GM12878 (cell line): Measurements from ENCODE around the gene CUL9. TPM values are rescaled to one million over a fixed set of nuclear protein-coding genes. Genes with fewer than 3 reads are reported as not detected.
A peak's percentile ranks its signal among the peaks of the same experiment; 100 is the strongest.

Experiments
- ASH2L ChIP-seq: fragments of 300-600, 200-600 bp; sonication (generic); IDR thresholded peaks from 2 replicates; pipeline ENCODE4 v1.6.1; 2017; ENCODE audit warnings: low read depth, mild to moderate bottlenecking, borderline replicate concordance
- CHD4 ChIP-seq: fragments of 200-600 bp; sonication (generic); IDR thresholded peaks from 2 replicates; pipeline ENCODE4 v1.6.1; 2016; ENCODE audit warnings: mild to moderate bottlenecking
- DPF2 ChIP-seq: fragments of 450-650 bp; IDR thresholded peaks from 2 replicates; pipeline ENCODE4 v1.6.1; 2017; ENCODE audit warnings: mild to moderate bottlenecking
- IRF4 ChIP-seq: IDR thresholded peaks from 2 replicates; pipeline ENCODE4 v1.6.1; 2011; ENCODE audit warnings: low read depth, low read length
- JUND ChIP-seq: IDR thresholded peaks from 2 replicates; pipeline ENCODE4 v1.6.1; 2012; ENCODE audit warnings: low read depth, mild to moderate bottlenecking, low read length, improper control_type of control experiment, moderate library complexity
- NFXL1 ChIP-seq: fragments of 450-650 bp; IDR thresholded peaks from 2 replicates; pipeline ENCODE4 v1.6.1; 2017; ENCODE audit warnings: antibody characterized with exemption, mild to moderate bottlenecking, borderline replicate concordance
- PML ChIP-seq: IDR thresholded peaks from 2 replicates; pipeline ENCODE4 v1.6.1; 2012; ENCODE audit warnings: low read length, inconsistent platforms
- RBBP5 ChIP-seq: fragments of 200-600 bp; sonication (generic); conservative IDR thresholded peaks from 2 replicates; pipeline ENCODE4 v1.6.1; 2016
- RUNX3 ChIP-seq: IDR thresholded peaks from 2 replicates; pipeline ENCODE4 v1.6.1; 2012; ENCODE audit warnings: low read length, inconsistent platforms
- SMC3 ChIP-seq: IDR thresholded peaks from 2 replicates; pipeline ENCODE4 v1.6.1; 2011; ENCODE audit warnings: low read length, improper control_type of control experiment, borderline replicate concordance
- STAT1 ChIP-seq: fragments of 450-650 bp; conservative IDR thresholded peaks from 2 replicates; pipeline ENCODE4 v1.6.1; 2014; ENCODE audit warnings: antibody characterized with exemption, mild to moderate bottlenecking
- TARDBP ChIP-seq: IDR thresholded peaks from 2 replicates; pipeline ENCODE4 v1.6.1; 2016; ENCODE audit warnings: borderline replicate concordance
- WRNIP1 ChIP-seq: IDR thresholded peaks from 2 replicates; pipeline ENCODE4 v1.6.1; 2011; ENCODE audit warnings: low read depth, low read length, improper control_type of control experiment, borderline replicate concordance
- YY1 ChIP-seq: IDR thresholded peaks from 2 replicates; pipeline ENCODE4 v1.6.1; 2011; ENCODE audit warnings: low read depth, mild to moderate bottlenecking, low read length
- ZNF217 ChIP-seq: fragments of 450-650 bp; IDR thresholded peaks from 2 replicates; pipeline ENCODE4 v1.6.1; 2017; ENCODE audit warnings: antibody characterized with exemption, mild to moderate bottlenecking
- polyA plus RNA-seq, 11 experiments: library from polyadenylated mRNA; depleted of rRNA in 4 of 11; unstranded in 6 of 11; stranded (reverse) in 5 of 11; fragments of >200 nt; fragmentation: Nextera tagmentation in 4 of 11; fragmentation: Illumina TruSeq in 1 of 11; extraction: Ambion mirVana in 4 of 11; extraction: Trizol in 1 of 11; gene quantifications; 1 replicate in 1 of 11; 2 replicates in 10 of 11; pipeline versions ENCODE4 v1.2.1 to v1.2.3, GENCODE V29; 2011 to 2016; ENCODE audit warnings: inconsistent platforms in 2 of 11, missing spikeins in 2 of 11, low read depth in 1 of 11
- total RNA-seq, 4 experiments: library from RNA; depleted of rRNA in 3 of 4; stranded (reverse); fragments of >200 nt in 3 of 4; fragmentation: Illumina TruSeq in 1 of 4; extraction: Trizol in 1 of 4; gene quantifications; 2 replicates each; pipeline versions ENCODE4 v1.2.1 to v1.2.3, GENCODE V29; 2013 to 2021
- TF ChIP-seq, protein P1 (sequence below): fragments of 450-650 bp; conservative IDR thresholded peaks from 2 replicates; pipeline ENCODE4 v1.6.1; 2017; ENCODE audit warnings: mild to moderate bottlenecking, moderate library complexity
- TF ChIP-seq, protein P2 (sequence below): fragments of 450-650 bp; formaldehyde crosslinking; IDR thresholded peaks from 2 replicates; pipeline ENCODE4 v1.4.0; 2020; ENCODE audit warnings: mild to moderate bottlenecking, moderate library complexity
- TF ChIP-seq, protein P3 (sequence below): fragments of 450-650 bp; IDR thresholded peaks from 2 replicates; pipeline ENCODE4 v1.6.1; 2018; ENCODE audit warnings: mild to moderate bottlenecking, low read depth, moderate library complexity; ENCODE audit not compliant: partially characterized antibody
- TF ChIP-seq, protein P4 (sequence below): fragments of 450-650 bp; IDR thresholded peaks from 2 replicates; pipeline ENCODE4 v1.6.1; 2014; ENCODE audit warnings: mild to moderate bottlenecking
- TF ChIP-seq, protein P5 (sequence below): IDR thresholded peaks from 2 replicates; pipeline ENCODE4 v1.6.1; 2012; ENCODE audit warnings: low read depth, low read length, improper control_type of control experiment

The CUL9 gene
- total and polyA plus RNA-seq, 10 of the 15 experiments (the other 5 are each of a cell fraction or from before 2014, with no cell fraction given), result 1.2 to 48.3 (median 17.2) TPM

DNA sequence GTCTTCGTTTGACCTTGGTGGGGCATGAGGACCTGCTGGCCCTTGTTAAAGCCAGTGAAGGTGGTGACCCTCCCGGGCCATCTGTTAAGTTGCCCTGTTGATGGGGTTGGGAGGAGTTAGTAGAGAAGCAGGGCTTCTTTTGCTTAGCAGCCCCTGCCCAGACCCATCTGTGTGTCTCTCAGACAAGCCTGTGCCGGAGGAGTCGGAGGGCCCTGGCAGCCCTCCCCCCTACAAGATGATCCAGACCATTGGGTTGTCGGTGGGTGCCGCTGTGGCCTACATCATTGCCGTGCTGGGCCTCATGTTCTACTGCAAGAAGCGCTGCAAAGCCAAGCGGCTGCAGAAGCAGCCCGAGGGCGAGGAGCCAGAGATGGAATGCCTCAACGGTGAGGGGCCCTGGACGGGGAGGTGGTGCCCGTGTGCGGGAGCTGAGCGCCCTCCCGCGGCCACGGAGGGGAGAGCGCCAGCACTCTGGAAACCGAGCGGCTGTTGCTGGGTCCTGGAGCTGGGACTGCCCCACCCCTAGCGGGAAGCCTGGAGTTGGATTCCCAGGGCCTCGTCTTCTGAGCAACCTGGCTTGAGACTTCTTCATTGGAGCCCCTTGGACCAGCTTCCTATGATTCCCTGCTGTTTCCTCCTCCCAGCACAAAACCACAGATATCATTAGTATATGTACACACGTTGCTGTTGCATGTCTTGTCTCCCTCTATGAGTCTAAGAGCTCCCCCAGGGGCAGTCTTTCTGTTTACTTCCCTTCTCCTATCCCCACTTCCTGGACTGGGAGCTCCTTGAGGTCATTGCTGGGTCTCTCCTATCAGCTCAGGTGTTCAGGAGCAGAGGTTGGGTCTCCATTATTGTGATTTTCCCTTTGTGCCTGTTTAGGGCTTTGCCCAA, 38.5 kb upstream of the CUL9 start (continued):
- TF ChIP-seq SMC3 (peak; percentile 93), PML (no peak), DPF2 (no peak), CHD4 (no peak), RUNX3 (no peak), YY1 (peak; percentile 70), JUND (no peak), ASH2L (no peak), RBBP5 (no peak), NFXL1 (no peak), IRF4 (0 out of 2 replicates have a peak, but pooled peaks have one; percentile 9), ZNF217 (no peak), WRNIP1 (no peak), TARDBP (no peak), STAT1 (no peak)
- TF ChIP-seq, protein P1, sequence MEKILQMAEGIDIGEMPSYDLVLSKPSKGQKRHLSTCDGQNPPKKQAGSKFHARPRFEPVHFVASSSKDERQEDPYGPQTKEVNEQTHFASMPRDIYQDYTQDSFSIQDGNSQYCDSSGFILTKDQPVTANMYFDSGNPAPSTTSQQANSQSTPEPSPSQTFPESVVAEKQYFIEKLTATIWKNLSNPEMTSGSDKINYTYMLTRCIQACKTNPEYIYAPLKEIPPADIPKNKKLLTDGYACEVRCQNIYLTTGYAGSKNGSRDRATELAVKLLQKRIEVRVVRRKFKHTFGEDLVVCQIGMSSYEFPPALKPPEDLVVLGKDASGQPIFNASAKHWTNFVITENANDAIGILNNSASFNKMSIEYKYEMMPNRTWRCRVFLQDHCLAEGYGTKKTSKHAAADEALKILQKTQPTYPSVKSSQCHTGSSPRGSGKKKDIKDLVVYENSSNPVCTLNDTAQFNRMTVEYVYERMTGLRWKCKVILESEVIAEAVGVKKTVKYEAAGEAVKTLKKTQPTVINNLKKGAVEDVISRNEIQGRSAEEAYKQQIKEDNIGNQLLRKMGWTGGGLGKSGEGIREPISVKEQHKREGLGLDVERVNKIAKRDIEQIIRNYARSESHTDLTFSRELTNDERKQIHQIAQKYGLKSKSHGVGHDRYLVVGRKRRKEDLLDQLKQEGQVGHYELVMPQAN, result no peak
- TF ChIP-seq, protein P2, sequence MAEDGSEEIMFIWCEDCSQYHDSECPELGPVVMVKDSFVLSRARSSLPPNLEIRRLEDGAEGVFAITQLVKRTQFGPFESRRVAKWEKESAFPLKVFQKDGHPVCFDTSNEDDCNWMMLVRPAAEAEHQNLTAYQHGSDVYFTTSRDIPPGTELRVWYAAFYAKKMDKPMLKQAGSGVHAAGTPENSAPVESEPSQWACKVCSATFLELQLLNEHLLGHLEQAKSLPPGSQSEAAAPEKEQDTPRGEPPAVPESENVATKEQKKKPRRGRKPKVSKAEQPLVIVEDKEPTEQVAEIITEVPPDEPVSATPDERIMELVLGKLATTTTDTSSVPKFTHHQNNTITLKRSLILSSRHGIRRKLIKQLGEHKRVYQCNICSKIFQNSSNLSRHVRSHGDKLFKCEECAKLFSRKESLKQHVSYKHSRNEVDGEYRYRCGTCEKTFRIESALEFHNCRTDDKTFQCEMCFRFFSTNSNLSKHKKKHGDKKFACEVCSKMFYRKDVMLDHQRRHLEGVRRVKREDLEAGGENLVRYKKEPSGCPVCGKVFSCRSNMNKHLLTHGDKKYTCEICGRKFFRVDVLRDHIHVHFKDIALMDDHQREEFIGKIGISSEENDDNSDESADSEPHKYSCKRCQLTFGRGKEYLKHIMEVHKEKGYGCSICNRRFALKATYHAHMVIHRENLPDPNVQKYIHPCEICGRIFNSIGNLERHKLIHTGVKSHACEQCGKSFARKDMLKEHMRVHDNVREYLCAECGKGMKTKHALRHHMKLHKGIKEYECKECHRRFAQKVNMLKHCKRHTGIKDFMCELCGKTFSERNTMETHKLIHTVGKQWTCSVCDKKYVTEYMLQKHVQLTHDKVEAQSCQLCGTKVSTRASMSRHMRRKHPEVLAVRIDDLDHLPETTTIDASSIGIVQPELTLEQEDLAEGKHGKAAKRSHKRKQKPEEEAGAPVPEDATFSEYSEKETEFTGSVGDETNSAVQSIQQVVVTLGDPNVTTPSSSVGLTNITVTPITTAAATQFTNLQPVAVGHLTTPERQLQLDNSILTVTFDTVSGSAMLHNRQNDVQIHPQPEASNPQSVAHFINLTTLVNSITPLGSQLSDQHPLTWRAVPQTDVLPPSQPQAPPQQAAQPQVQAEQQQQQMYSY, result no peak
- TF ChIP-seq, protein P3, sequence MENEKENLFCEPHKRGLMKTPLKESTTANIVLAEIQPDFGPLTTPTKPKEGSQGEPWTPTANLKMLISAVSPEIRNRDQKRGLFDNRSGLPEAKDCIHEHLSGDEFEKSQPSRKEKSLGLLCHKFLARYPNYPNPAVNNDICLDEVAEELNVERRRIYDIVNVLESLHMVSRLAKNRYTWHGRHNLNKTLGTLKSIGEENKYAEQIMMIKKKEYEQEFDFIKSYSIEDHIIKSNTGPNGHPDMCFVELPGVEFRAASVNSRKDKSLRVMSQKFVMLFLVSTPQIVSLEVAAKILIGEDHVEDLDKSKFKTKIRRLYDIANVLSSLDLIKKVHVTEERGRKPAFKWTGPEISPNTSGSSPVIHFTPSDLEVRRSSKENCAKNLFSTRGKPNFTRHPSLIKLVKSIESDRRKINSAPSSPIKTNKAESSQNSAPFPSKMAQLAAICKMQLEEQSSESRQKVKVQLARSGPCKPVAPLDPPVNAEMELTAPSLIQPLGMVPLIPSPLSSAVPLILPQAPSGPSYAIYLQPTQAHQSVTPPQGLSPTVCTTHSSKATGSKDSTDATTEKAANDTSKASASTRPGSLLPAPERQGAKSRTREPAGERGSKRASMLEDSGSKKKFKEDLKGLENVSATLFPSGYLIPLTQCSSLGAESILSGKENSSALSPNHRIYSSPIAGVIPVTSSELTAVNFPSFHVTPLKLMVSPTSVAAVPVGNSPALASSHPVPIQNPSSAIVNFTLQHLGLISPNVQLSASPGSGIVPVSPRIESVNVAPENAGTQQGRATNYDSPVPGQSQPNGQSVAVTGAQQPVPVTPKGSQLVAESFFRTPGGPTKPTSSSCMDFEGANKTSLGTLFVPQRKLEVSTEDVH, result no peak
- TF ChIP-seq, protein P4, sequence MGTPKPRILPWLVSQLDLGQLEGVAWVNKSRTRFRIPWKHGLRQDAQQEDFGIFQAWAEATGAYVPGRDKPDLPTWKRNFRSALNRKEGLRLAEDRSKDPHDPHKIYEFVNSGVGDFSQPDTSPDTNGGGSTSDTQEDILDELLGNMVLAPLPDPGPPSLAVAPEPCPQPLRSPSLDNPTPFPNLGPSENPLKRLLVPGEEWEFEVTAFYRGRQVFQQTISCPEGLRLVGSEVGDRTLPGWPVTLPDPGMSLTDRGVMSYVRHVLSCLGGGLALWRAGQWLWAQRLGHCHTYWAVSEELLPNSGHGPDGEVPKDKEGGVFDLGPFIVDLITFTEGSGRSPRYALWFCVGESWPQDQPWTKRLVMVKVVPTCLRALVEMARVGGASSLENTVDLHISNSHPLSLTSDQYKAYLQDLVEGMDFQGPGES, result no peak
- TF ChIP-seq, protein P5, sequence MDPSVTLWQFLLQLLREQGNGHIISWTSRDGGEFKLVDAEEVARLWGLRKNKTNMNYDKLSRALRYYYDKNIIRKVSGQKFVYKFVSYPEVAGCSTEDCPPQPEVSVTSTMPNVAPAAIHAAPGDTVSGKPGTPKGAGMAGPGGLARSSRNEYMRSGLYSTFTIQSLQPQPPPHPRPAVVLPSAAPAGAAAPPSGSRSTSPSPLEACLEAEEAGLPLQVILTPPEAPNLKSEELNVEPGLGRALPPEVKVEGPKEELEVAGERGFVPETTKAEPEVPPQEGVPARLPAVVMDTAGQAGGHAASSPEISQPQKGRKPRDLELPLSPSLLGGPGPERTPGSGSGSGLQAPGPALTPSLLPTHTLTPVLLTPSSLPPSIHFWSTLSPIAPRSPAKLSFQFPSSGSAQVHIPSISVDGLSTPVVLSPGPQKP, result no peak
